BE2C (cell line): Measurements from ENCODE around the gene PAPPA2.
A peak's percentile ranks its signal among the peaks of the same experiment; 100 is the strongest.

Experiments
- DNase-seq: peaks from one replicate; pipeline ENCODE4 v3.0.0-alpha.2; 2020
- H3K27me3 ChIP-seq: fragments of 250-450 bp; sonication (Bioruptor Pico); 2 replicates; pipeline ENCODE4 v1.5.1; 2020; ENCODE audit warnings: mild to moderate bottlenecking
- H3K36me3 ChIP-seq: fragments of 250-450 bp; sonication (Bioruptor Pico); 2 replicates; pipeline ENCODE4 v1.5.1; 2020; ENCODE audit warnings: mild to moderate bottlenecking
- H3K4me1 ChIP-seq: fragments of 250-450 bp; sonication (Bioruptor Pico); 2 replicates; pipeline ENCODE4 v1.5.1; 2020
- H3K4me3 ChIP-seq: 2 replicates; pipeline ENCODE4 v1.5.1; 2011; ENCODE audit warnings: low read depth, low read length
- H3K9me3 ChIP-seq: fragments of 250-450 bp; sonication (Bioruptor Pico); 2 replicates; pipeline ENCODE4 v1.5.1; 2020
- TF ChIP-seq, protein P1 (sequence below): IDR thresholded peaks from 2 replicates; pipeline ENCODE4 v1.5.1; 2012; ENCODE audit warnings: mild to moderate bottlenecking, low read depth, low read length

The PAPPA2 gene

GRCh38 chr1:176656257-176656995 lies 193.5 kb downstream of the PAPPA2 start:
- no peak for DNase-seq
- Histone ChIP-seq H3K9me3 (no peaks in the 10 kb centered on the region), H3K4me1 (no peaks in the 10 kb centered on the region), H3K36me3 (no peaks in the 10 kb centered on the region), H3K4me3 (no peak overlapping the region), H3K27me3 (no peaks in the 10 kb centered on the region)
- TF ChIP-seq, protein P1, sequence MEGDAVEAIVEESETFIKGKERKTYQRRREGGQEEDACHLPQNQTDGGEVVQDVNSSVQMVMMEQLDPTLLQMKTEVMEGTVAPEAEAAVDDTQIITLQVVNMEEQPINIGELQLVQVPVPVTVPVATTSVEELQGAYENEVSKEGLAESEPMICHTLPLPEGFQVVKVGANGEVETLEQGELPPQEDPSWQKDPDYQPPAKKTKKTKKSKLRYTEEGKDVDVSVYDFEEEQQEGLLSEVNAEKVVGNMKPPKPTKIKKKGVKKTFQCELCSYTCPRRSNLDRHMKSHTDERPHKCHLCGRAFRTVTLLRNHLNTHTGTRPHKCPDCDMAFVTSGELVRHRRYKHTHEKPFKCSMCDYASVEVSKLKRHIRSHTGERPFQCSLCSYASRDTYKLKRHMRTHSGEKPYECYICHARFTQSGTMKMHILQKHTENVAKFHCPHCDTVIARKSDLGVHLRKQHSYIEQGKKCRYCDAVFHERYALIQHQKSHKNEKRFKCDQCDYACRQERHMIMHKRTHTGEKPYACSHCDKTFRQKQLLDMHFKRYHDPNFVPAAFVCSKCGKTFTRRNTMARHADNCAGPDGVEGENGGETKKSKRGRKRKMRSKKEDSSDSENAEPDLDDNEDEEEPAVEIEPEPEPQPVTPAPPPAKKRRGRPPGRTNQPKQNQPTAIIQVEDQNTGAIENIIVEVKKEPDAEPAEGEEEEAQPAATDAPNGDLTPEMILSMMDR, result no peak

DNA sequence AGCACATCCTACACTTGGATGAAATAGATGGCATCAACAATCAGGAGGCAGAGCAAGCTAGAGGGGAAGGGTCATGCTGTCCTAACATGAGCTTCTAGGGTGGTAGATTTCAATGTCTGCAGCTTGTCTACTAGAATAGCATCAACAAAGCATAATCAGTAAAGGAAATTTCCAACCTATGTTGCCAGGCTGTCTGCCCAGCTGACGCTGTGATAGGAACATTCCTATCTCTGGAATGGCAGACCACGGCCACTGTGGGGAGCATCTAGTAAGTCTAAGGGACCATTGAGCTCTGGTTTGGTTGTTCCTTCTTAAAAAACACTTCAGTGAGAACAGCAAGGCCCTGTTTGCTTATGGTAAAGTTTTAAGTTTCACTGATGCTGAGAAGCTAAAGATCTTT lies 206.8 kb downstream of the PAPPA2 start:
- DNase-seq, result no peak
- Histone ChIP-seq H3K4me3 (no peak overlapping the region), H3K27me3 (no peaks in the 10 kb centered on the region), H3K9me3 (no peaks in the 10 kb centered on the region), H3K36me3 (no peaks in the 10 kb centered on the region), H3K4me1 (no peaks in the 10 kb centered on the region)
- TF ChIP-seq, protein P1, result no peak

DNA sequence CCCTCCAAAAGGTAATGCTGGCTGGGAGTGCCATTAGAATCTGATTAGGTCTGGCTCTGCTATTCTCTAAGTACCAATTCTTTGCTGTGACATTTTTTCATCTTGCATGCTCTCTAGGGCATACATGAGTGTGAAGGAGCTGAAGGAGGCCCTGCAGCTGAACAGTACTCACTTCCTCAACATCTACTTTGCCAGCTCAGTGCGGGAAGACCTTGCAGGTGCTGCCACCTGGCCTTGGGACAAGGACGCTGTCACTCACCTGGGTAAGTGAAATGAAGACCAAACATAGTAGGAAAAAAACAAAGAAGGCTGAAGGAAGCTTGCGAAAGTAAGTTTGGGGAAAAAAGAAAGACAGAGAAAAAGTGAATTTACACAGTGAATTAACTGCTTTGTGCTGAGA lies 207.9 kb downstream of the PAPPA2 start:
- TF ChIP-seq, protein P1, result no peak
- no peaks in the 10 kb centered on the region for H3K9me3 ChIP-seq
- DNase-seq, result no peak

DNA sequence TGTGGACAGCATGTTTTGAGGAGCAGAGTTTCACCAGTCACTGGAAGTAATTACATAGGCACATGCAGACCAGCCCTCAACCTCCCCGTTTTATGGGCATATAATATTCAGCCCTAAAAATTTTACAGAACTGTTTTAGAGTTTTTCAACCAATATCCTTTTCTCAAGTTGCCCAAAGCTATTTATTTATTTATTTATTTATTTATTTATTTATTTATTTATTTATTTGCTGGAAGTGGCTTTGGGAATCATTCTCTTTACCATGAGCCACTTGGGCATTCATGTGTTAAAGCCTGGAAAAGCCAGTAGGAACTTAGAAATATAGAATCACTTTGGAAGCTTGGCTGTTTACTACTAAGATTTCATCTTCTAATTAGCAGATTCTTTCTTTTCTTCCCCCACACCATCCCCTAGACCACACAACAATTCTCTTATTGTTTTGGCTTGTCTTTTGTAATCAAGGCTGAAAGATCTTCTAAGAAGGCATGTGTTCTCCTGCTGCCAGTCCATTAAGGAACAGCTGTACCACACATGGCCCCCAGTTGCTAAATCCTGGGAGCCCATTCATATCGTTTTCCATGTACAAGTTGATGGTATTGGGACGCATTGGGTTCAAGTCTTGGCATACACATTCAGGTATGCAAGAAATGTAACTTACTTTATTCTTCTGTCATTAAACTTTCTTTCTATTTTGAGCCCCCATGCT lies 220.0 kb downstream of the PAPPA2 start:
- Histone ChIP-seq H3K36me3 (no peaks in the 10 kb centered on the region), H3K4me3 (no peak overlapping the region), H3K27me3 (no peaks in the 10 kb centered on the region), H3K9me3 (no peaks in the 10 kb centered on the region), H3K4me1 (no peaks in the 10 kb centered on the region)
- TF ChIP-seq, protein P1, result no peak
- DNase-seq, result no peak

More for the DNA sequence above, 207.9 kb downstream of the PAPPA2 start:
- Histone ChIP-seq H3K36me3 (no peaks in the 10 kb centered on the region), H3K4me3 (no peak overlapping the region), H3K4me1 (no peaks in the 10 kb centered on the region), H3K27me3 (no peaks in the 10 kb centered on the region)

DNA sequence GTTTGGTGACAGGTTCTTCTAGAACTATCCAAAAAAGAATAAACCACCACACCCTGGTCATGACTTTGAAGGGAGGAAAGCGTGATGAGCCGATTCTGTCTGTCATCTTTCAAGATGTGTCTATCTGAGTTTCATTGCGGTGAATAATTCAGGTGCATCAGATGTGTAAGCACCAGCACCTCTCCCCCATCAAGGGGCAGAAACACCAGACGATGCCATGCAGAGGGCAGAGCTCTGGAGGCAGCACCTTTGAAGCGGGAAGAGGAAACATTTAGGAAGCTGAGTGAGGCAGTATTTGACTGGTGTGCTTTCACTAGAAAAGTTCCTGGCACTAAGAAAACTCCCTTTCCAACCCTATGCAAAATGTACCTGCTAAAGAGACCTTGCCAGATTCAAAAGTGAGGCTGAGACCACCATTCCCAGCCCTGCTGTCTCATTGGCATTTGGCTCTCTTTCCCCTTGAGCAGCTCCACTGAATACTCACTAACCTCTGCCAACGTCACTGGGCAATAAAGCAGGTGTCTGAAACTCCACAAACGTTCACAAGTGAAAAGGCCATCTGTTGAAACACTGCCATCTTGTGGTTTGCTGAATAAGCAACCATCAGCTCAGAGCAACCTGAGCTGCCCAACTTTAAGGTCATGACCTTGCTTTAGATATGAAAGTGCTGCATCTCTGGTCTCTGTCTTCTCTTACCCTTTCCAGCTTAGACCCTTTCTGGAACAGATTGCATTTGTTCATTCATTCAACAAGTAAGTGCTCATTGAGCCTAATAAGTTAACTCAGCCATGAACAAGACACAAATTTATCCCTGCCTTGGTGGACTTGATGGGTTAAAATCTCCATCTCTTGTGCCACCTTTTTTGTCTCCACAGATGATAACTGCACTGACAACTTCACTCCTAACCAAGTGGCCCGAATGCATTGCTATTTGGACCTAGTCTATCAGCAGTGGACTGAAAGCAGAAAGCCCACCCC lies 228.6 kb downstream of the PAPPA2 start:
- TF ChIP-seq, protein P1, result peak; percentile 79
- no peaks in the 10 kb centered on the region for H3K27me3 ChIP-seq
- no peaks in the 10 kb centered on the region for H3K9me3 ChIP-seq
- no peaks in the 10 kb centered on the region for H3K4me1 ChIP-seq
- H3K36me3 ChIP-seq, result no peaks in the 10 kb centered on the region
- peak; percentile 24 for DNase-seq
- H3K4me3 ChIP-seq, result no peak overlapping the region
